Astrocyte (in vitro differentiated cells and primary cell): ENCODE results near the gene PELI1. TPM values are rescaled to one million over a fixed set of nuclear protein-coding genes. Genes with fewer than 3 reads are reported as not detected.

Experiments used
- total RNA-seq: library from RNA; stranded (reverse); gene quantifications from 2 replicates; pipeline ENCODE4 v1.2.1, GENCODE V29; 2021

The PELI1 gene
- total RNA-seq, 1 donor from 2014 or later: 23.8 TPM

Other genes with a start within 250 kb of the PELI1 start
- gene VPS54, start 125.0 kb downstream of the PELI1 start, total RNA-seq: 17.5 and 17.9 TPM in 2 replicates